Thoracic aorta (tissue), 2 donors: ENCODE data around the gene MPP3. TPM values are rescaled to one million over a fixed set of nuclear protein-coding genes. Genes with fewer than 3 reads are reported as not detected.

Source experiments
- ATAC-seq: fragments of 150-250 bp; one replicate; pipeline ENCODE4 v1.8.0; 2017; ENCODE audit warnings: low read depth; ENCODE audit not compliant: insufficient number of reproducible peaks, low FRiP score
- DNase-seq: peaks from one replicate; pipeline ENCODE4 v3.0.0-alpha.2; 2020; ENCODE audit warnings: low spot score
- H3K27ac ChIP-seq, 2 donors: fragments of 200-600 bp; sonication (generic); 1 replicate in 1 of 2; 2 replicates in 1 of 2; pipeline ENCODE4 v1.5.1; 2016; ENCODE audit warnings: mild to moderate bottlenecking in 2 of 2, moderate library complexity in 2 of 2
- H3K27me3 ChIP-seq: fragments of 200-600 bp; sonication (generic); replicated peaks from 2 replicates; pipeline ENCODE4 v1.6.0; 2016; ENCODE audit warnings: mild to moderate bottlenecking; ENCODE audit not compliant: insufficient read depth
- H3K36me3 ChIP-seq: fragments of 200-600 bp; sonication (generic); one replicate; pipeline ENCODE4 v1.5.1; 2016
- H3K4me1 ChIP-seq, 2 donors: fragments of 200-600 bp; sonication (generic); 1 replicate in 1 of 2; 2 replicates in 1 of 2; pipeline versions ENCODE4 v1.5.1 to v1.6.0; 2016; ENCODE audit warnings: low read depth in 2 of 2, mild to moderate bottlenecking in 1 of 2; ENCODE audit not compliant: control insufficient read depth in 1 of 2
- H3K4me3 ChIP-seq: fragments of 200-600 bp; sonication (generic); 2 replicates; pipeline ENCODE4 v1.5.1; 2016; ENCODE audit warnings: mild to moderate bottlenecking
- H3K9me3 ChIP-seq: fragments of 200-600 bp; sonication (generic); 2 replicates; pipeline ENCODE4 v1.5.1; 2016
- CTCF ChIP-seq: fragments of 200-600 bp; sonication (generic); IDR thresholded peaks from one replicate; pipeline ENCODE4 v1.5.1; 2019; ENCODE audit warnings: antibody characterized with exemption
- total RNA-seq, 2 donors: library from RNA; depleted of rRNA; stranded (reverse); fragments of >200 nt; gene quantifications; one replicate each; pipeline versions ENCODE4 v1.1.0 to v1.2.3, GENCODE V29; 2016

Gene MPP3
- total RNA-seq, 2 donors from 2014 or later: 32.8 to 73.8 TPM

- DNase-seq (no peak), ATAC-seq (no peak)
- H3K36me3 ChIP-seq: peaks cover 33% of the 10 kb centered on the region
- no peaks in the 10 kb centered on the region for H3K9me3 ChIP-seq
- no peak overlapping the region for H3K4me3 ChIP-seq
- no peak overlapping the region for H3K27ac ChIP-seq
- no peak for TF ChIP-seq CTCF
- no peaks in the 10 kb centered on the region for H3K4me1 ChIP-seq
- H3K27me3 ChIP-seq: no peaks in the 10 kb centered on the region
Observed at GRCh38 chr17:43879723-43880419, 46.9 kb upstream of the MPP3 start.

- Histone ChIP-seq H3K27ac (no peak overlapping the region), H3K4me3 (no peak overlapping the region), H3K27me3 (no peaks in the 10 kb centered on the region), H3K9me3 (no peaks in the 10 kb centered on the region), H3K36me3 (peaks cover 33% of the 10 kb centered on the region), H3K4me1 (no peaks in the 10 kb centered on the region)
- DNase-seq: no peak
- ATAC-seq: no peak
- peak; percentile 94 for TF ChIP-seq CTCF
Observed at GRCh38 chr17:43878260-43879175, 45.6 kb upstream of the MPP3 start.

GRCh38 chr17:43877451-43878155 lies 44.7 kb upstream of the MPP3 start:
- H3K27me3 ChIP-seq: no peaks in the 10 kb centered on the region
- peaks cover 30% of the 10 kb centered on the region for H3K36me3 ChIP-seq
- no peaks in the 10 kb centered on the region for H3K9me3 ChIP-seq
- no peak for ATAC-seq
- DNase-seq: no peak
- H3K4me1 ChIP-seq: no peaks in the 10 kb centered on the region
- H3K4me3 ChIP-seq: no peak overlapping the region
- H3K27ac ChIP-seq: no peak overlapping the region
- no peak for TF ChIP-seq CTCF

- Histone ChIP-seq H3K27me3 (no peaks in the 10 kb centered on the region), H3K4me1 (no peaks in the 10 kb centered on the region), H3K27ac (no peak overlapping the region), H3K36me3 (peaks cover 27% of the 10 kb centered on the region), H3K9me3 (no peaks in the 10 kb centered on the region), H3K4me3 (no peak overlapping the region)
- TF ChIP-seq CTCF: no peak
- ATAC-seq: no peak
- DNase-seq: no peak
Observed at GRCh38 chr17:43877031-43877430, 44.1 kb upstream of the MPP3 start.
